Fibroblast of lung (primary cell): ENCODE data around the gene SMAD5. TPM values are rescaled to one million over a fixed set of nuclear protein-coding genes. Genes with fewer than 3 reads are reported as not detected.
A peak's percentile ranks its signal among the peaks of the same experiment; 100 is the strongest.

Source experiments
- DNase-seq, 2 donors: peaks; one replicate each; pipeline versions ENCODE4 v3.0.0 to v3.0.0-alpha.2; 2010; ENCODE audit warnings: low read depth in 2 of 2
- H2AFZ ChIP-seq: 2 replicates; pipeline ENCODE4 v1.5.1; 2012; ENCODE audit warnings: low read length, control low read depth, inconsistent platforms
- H3K27ac ChIP-seq: 2 replicates; pipeline ENCODE4 v1.5.1; 2011; ENCODE audit warnings: low read length, control low read depth; ENCODE audit not compliant: insufficient read depth
- H3K27me3 ChIP-seq: 2 replicates; pipeline ENCODE4 v1.5.1; 2011; ENCODE audit warnings: mild to moderate bottlenecking, low read length; ENCODE audit not compliant: control insufficient read depth, insufficient read depth
- H3K36me3 ChIP-seq: 2 replicates; pipeline ENCODE4 v1.5.1; 2011; ENCODE audit warnings: low read length; ENCODE audit not compliant: control insufficient read depth, insufficient read depth
- H3K4me1 ChIP-seq: 2 replicates; pipeline ENCODE4 v1.5.1; 2011; ENCODE audit warnings: low read length; ENCODE audit not compliant: control insufficient read depth, insufficient read depth; ENCODE audit errors: extremely low read depth
- H3K4me2 ChIP-seq: 2 replicates; pipeline ENCODE4 v1.5.1; 2011; ENCODE audit warnings: low read length, control low read depth; ENCODE audit not compliant: insufficient read depth; ENCODE audit errors: extremely low read depth
- H3K4me3 ChIP-seq, 4 experiments: fragments of 200-600 bp in 1 of 4; sonication (generic) in 1 of 4; replicated peaks in 1 of 4; 2 replicates each; pipeline ENCODE4 v1.5.1; 2011 to 2016; ENCODE audit warnings: low read length in 4 of 4, low read depth in 3 of 4, mild to moderate bottlenecking in 3 of 4, control low read depth in 2 of 4, inconsistent platforms in 1 of 4, mixed read lengths in 1 of 4; ENCODE audit not compliant: insufficient read depth in 1 of 4; ENCODE audit errors: control extremely low read depth in 1 of 4
- H3K79me2 ChIP-seq: 2 replicates; pipeline ENCODE4 v1.5.1; 2012; ENCODE audit warnings: mild to moderate bottlenecking, low read length, inconsistent platforms; ENCODE audit not compliant: control insufficient read depth, insufficient read depth
- H3K9ac ChIP-seq: 2 replicates; pipeline ENCODE4 v1.5.1; 2011; ENCODE audit warnings: mild to moderate bottlenecking, low read length, control low read depth; ENCODE audit not compliant: insufficient read depth
- H3K9me3 ChIP-seq: 2 replicates; pipeline ENCODE4 v1.5.1; 2012; ENCODE audit warnings: low read depth, low read length; ENCODE audit not compliant: control insufficient read depth, insufficient read depth
- H4K20me1 ChIP-seq: 2 replicates; pipeline ENCODE4 v1.5.1; 2011; ENCODE audit warnings: low read length; ENCODE audit not compliant: control insufficient read depth, insufficient read depth; ENCODE audit errors: extremely low read depth
- CTCF ChIP-seq, 2 donors: IDR thresholded peaks in 1 of 2; conservative IDR thresholded peaks in 1 of 2; 1 replicate in 1 of 2; 2 replicates in 1 of 2; pipeline ENCODE4 v1.5.1; 2011 to 2012; ENCODE audit warnings: low read length in 2 of 2, control low read depth in 1 of 2, inconsistent platforms in 1 of 2, low read depth in 1 of 2, mild to moderate bottlenecking in 1 of 2
- EZH2 ChIP-seq: IDR thresholded peaks from 2 replicates; pipeline ENCODE4 v1.5.1; 2012; ENCODE audit warnings: low read length, control low read depth, mild to moderate bottlenecking; ENCODE audit errors: missing control alignments
- polyA plus RNA-seq, 2 donors: library from polyadenylated mRNA; depleted of rRNA in 1 of 2; stranded (reverse) in 1 of 2; unstranded in 1 of 2; fragments of >200 nt; gene quantifications; 2 replicates each; pipeline ENCODE4 v1.2.1, GENCODE V29; 2011 to 2012; ENCODE audit warnings: missing spikeins in 1 of 2
- total RNA-seq: library from RNA; depleted of rRNA; stranded (reverse); fragments of >200 nt; gene quantifications from 2 replicates; pipeline ENCODE4 v1.2.1, GENCODE V29; 2014

SMAD5 gene
- total and polyA plus RNA-seq, 2 donors (not counting 1 experiment from before 2014, with no cell fraction given) = 44.3 to 128 TPM

GRCh38 chr5:136174021-136174659, 41.5 kb downstream of the SMAD5 start:
- TF ChIP-seq CTCF (conservative IDR thresholded peaks at IDR 0.05 in 1 of 2, IDR thresholded peaks at IDR 0.05 in 1 of 2; ENCODE audit: low read depth in 1 of 2, low read length in 2 of 2) = peak; percentile 58 to 78
- TF ChIP-seq EZH2 = no peak
- Histone ChIP-seq H3K36me3 (peaks cover 5% of the 10 kb centered on the region), H3K4me1 (no peaks in the 10 kb centered on the region), H3K4me3 (no peak overlapping the region), H2AFZ (no peak overlapping the region), H3K9me3 (no peaks in the 10 kb centered on the region), H3K9ac (no peak overlapping the region), H3K27me3 (no peaks in the 10 kb centered on the region), H3K4me2 (no peak overlapping the region), H3K79me2 (no peaks in the 10 kb centered on the region), H4K20me1 (no peaks in the 10 kb centered on the region), H3K27ac (no peak overlapping the region)
- DNase-seq = peak; percentile 62 to 79

- Histone ChIP-seq H3K79me2 (no peaks in the 10 kb centered on the region), H3K27ac (no peak overlapping the region), H2AFZ (no peak overlapping the region), H4K20me1 (no peaks in the 10 kb centered on the region), H3K4me1 (no peaks in the 10 kb centered on the region), H3K4me2 (no peak overlapping the region), H3K4me3 (no peak overlapping the region), H3K9ac (no peak overlapping the region), H3K9me3 (no peaks in the 10 kb centered on the region), H3K27me3 (no peaks in the 10 kb centered on the region), H3K36me3 (no peaks in the 10 kb centered on the region)
- peak in 1 of 2 donors; percentile 47 for DNase-seq
- TF ChIP-seq CTCF (conservative IDR thresholded peaks at IDR 0.05 in 1 of 2, IDR thresholded peaks at IDR 0.05 in 1 of 2; ENCODE audit: low read depth in 1 of 2, low read length in 2 of 2) = no peak
- TF ChIP-seq EZH2 = no peak
These were observed 50.0 kb downstream of the SMAD5 start for GRCh38 chr5:136182618-136183017.

GRCh38 chr5:136185974-136186665, 53.5 kb downstream of the SMAD5 start:
- Histone ChIP-seq H3K9ac (no peak overlapping the region), H3K27ac (no peak overlapping the region), H4K20me1 (no peaks in the 10 kb centered on the region), H3K79me2 (no peaks in the 10 kb centered on the region), H3K9me3 (no peaks in the 10 kb centered on the region), H3K4me1 (no peaks in the 10 kb centered on the region), H3K36me3 (no peaks in the 10 kb centered on the region), H3K27me3 (no peaks in the 10 kb centered on the region), H3K4me3 (no peak overlapping the region), H3K4me2 (no peak overlapping the region), H2AFZ (no peak overlapping the region)
- no peak for DNase-seq
- no peak for TF ChIP-seq EZH2
- no peak for TF ChIP-seq CTCF (conservative IDR thresholded peaks at IDR 0.05 in 1 of 2, IDR thresholded peaks at IDR 0.05 in 1 of 2; ENCODE audit: low read depth in 1 of 2, low read length in 2 of 2)
